Amniotic stem cell (primary cell): ENCODE measurements around the gene FCRLA.
"Not testable (repeated sequence)": the region's sequence is repeated elsewhere in the genome, so short reads cannot be mapped to it uniquely, and the experiment has no call there.

ENCODE experiments used
- DNase-seq: peaks from one replicate; lab custom pipeline; 2025; lab: John Stamatoyannopoulos, UW

Gene FCRLA

GRCh38 chr1:161706482-161707347 lies at the start of gene FCRLA:
TSS of gene FCRLA (plus strand) at chr1:161707229. CDS start at chr1:161707265, 36 bp downstream.
- DNase-seq, result peak; percentile 91

GRCh38 chr1:161658524-161658923 lies 48.5 kb upstream of the FCRLA start:
- DNase-seq, result not testable (repeated sequence)

GRCh38 chr1:161661660-161662311 lies 45.2 kb upstream of the FCRLA start:
- not testable (repeated sequence) for DNase-seq

GRCh38 chr1:161662684-161663339 lies 44.2 kb upstream of the FCRLA start, which contains the start of gene FCGR2B:
TSS of gene FCGR2B (plus strand) at chr1:161663143. CDS start at chr1:161663242, 99 bp downstream.
- not testable (repeated sequence) for DNase-seq

GRCh38 chr1:161663569-161663968 lies 43.5 kb upstream of the FCRLA start:
- DNase-seq, result not testable (repeated sequence)

- not testable (repeated sequence) for DNase-seq
Measured at GRCh38 chr1:161664689-161665088, 42.3 kb upstream of the FCRLA start.

- not testable (repeated sequence) for DNase-seq
Measured at GRCh38 chr1:161671045-161672020, 35.7 kb upstream of the FCRLA start.

GRCh38 chr1:161673437-161673836 lies 33.6 kb upstream of the FCRLA start:
- DNase-seq, result not testable (repeated sequence)

GRCh38 chr1:161674447-161674846 lies 32.6 kb upstream of the FCRLA start:
- DNase-seq, result not testable (repeated sequence)

- DNase-seq, result not testable (repeated sequence)
Measured at GRCh38 chr1:161674908-161675307, 32.1 kb upstream of the FCRLA start.

GRCh38 chr1:161676441-161676840 lies 30.6 kb upstream of the FCRLA start:
- DNase-seq, result no peak

- DNase-seq, result no peak
Measured at GRCh38 chr1:161676958-161677689, 29.9 kb upstream of the FCRLA start.

GRCh38 chr1:161678500-161678899 lies 28.5 kb upstream of the FCRLA start:
- no peak for DNase-seq

GRCh38 chr1:161681879-161682278 lies 25.1 kb upstream of the FCRLA start:
- no peak for DNase-seq

- no peak for DNase-seq
Measured at GRCh38 chr1:161688946-161689345, 18.1 kb upstream of the FCRLA start.

GRCh38 chr1:161691846-161692245 lies 15.2 kb upstream of the FCRLA start:
- no peak for DNase-seq

GRCh38 chr1:161693020-161693712 lies 13.9 kb upstream of the FCRLA start:
- DNase-seq, result not testable (repeated sequence)

GRCh38 chr1:161698302-161698701 lies 8.7 kb upstream of the FCRLA start:
- DNase-seq, result not testable (repeated sequence)

GRCh38 chr1:161702250-161702649 lies 4.8 kb upstream of the FCRLA start:
- DNase-seq, result no peak

- DNase-seq, result no peak
Measured at GRCh38 chr1:161705537-161705936, 1.5 kb upstream of the FCRLA start.
